Mammary epithelial cell (primary cell): ENCODE measurements around the gene RIMKLA.
A peak's percentile ranks its signal among the peaks of the same experiment; 100 is the strongest.

Experiments
- EZH2 ChIP-seq: IDR thresholded peaks from 2 replicates; pipeline ENCODE4 v1.6.1; 2012; ENCODE audit warnings: low read length, inconsistent platforms, borderline replicate concordance
- TF ChIP-seq, protein P1 (sequence below), 2 donors: IDR thresholded peaks in 1 of 2; conservative IDR thresholded peaks in 1 of 2; 2 replicates each; pipeline ENCODE4 v1.5.1; 2011 to 2012; ENCODE audit warnings: inconsistent platforms in 2 of 2, low read length in 2 of 2, mild to moderate bottlenecking in 2 of 2, control low read depth in 1 of 2, low read depth in 1 of 2; ENCODE audit not compliant: insufficient read depth in 1 of 2; ENCODE audit errors: extremely low read depth in 1 of 2

DNA sequence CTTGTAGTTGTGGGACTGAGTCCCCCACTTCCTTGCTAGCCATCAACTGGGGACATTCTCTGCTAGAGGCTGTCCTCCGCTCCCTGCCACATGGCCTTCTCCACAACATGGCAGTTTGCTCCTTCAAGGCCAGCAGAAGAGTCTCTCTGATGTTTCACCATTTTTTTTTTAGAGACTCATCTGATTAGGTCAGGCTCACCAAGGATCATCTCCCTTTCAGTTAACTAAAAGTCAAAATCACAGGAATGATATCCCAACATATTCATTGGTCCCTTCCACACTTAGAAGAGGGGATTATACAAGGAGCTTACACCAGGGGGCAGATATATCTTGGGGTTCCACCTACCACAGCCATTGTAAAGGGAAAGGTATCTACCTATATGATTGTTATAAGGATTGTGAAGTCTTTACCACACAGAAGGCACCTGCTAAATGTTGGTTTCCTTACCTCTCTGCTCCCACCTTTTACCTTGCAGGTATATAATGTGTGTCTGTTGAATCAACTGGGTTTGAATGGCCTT is 23.3 kb downstream of the RIMKLA start:
- TF ChIP-seq, protein P1, sequence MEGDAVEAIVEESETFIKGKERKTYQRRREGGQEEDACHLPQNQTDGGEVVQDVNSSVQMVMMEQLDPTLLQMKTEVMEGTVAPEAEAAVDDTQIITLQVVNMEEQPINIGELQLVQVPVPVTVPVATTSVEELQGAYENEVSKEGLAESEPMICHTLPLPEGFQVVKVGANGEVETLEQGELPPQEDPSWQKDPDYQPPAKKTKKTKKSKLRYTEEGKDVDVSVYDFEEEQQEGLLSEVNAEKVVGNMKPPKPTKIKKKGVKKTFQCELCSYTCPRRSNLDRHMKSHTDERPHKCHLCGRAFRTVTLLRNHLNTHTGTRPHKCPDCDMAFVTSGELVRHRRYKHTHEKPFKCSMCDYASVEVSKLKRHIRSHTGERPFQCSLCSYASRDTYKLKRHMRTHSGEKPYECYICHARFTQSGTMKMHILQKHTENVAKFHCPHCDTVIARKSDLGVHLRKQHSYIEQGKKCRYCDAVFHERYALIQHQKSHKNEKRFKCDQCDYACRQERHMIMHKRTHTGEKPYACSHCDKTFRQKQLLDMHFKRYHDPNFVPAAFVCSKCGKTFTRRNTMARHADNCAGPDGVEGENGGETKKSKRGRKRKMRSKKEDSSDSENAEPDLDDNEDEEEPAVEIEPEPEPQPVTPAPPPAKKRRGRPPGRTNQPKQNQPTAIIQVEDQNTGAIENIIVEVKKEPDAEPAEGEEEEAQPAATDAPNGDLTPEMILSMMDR (conservative IDR thresholded peaks at IDR 0.05 in 1 of 2, IDR thresholded peaks at IDR 0.05 in 1 of 2; ENCODE audit: extremely low read depth in 1 of 2, insufficient read depth in 1 of 2, low read depth in 1 of 2, low read length in 2 of 2), result peak; percentile 17 to 21
- no peak for TF ChIP-seq EZH2
